Measurements from ENCODE around the gene FAM9A.

Gene FAM9A

DNA sequence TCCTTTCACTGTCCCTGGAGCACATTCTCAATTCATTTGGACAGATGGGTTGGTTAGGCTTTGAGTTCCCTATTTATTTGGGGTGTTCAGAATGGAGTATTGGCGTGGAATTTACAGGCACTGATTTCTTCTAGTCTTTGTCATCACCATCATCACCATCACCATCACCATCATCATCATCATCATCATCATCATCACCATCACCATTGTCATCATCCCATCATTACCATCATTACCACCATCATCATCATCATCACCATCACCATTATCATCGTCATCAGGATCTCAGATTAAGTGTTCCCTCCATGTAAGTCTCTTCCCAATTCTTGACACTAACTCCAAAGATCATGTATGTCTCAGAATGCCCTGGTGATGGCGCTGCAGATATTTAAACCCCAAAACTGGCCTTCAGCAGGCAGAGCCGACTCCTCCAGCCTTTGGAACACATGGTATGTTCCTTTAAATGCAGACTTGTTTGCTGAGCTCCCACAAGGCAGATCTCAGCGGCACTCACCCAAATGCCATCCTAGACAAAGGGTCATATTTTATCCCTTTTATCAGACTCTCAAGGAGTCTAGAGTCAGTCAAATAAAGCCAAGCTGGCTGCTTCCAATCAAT lies 19.8 kb upstream of the FAM9A start:
- no peaks in the 10 kb centered on the region for H3K36me3 ChIP-seq
- no peaks in the 10 kb centered on the region for H3K27me3 ChIP-seq
- no peaks in the 10 kb centered on the region for H3K4me1 ChIP-seq (ENCODE audit: control insufficient read depth in 1 of 2, insufficient read depth in 1 of 2, low read depth in 1 of 2, low read length in 1 of 2)
- H3K9me3 ChIP-seq: no peaks in the 10 kb centered on the region
- TF ChIP-seq, protein P1, sequence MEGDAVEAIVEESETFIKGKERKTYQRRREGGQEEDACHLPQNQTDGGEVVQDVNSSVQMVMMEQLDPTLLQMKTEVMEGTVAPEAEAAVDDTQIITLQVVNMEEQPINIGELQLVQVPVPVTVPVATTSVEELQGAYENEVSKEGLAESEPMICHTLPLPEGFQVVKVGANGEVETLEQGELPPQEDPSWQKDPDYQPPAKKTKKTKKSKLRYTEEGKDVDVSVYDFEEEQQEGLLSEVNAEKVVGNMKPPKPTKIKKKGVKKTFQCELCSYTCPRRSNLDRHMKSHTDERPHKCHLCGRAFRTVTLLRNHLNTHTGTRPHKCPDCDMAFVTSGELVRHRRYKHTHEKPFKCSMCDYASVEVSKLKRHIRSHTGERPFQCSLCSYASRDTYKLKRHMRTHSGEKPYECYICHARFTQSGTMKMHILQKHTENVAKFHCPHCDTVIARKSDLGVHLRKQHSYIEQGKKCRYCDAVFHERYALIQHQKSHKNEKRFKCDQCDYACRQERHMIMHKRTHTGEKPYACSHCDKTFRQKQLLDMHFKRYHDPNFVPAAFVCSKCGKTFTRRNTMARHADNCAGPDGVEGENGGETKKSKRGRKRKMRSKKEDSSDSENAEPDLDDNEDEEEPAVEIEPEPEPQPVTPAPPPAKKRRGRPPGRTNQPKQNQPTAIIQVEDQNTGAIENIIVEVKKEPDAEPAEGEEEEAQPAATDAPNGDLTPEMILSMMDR (IDR thresholded peaks at IDR 0.05): no peak
- H3K4me3 ChIP-seq (ENCODE audit: low read depth in 1 of 2, low read length in 1 of 2): no peak overlapping the region
- H3K27ac ChIP-seq: no peak overlapping the region

- Histone ChIP-seq H3K27ac (no peak overlapping the region), H3K36me3 (no peaks in the 10 kb centered on the region), H3K27me3 (no peaks in the 10 kb centered on the region), H3K4me1 (ENCODE audit: control insufficient read depth in 1 of 2, insufficient read depth in 1 of 2, low read depth in 1 of 2, low read length in 1 of 2) (no peaks in the 10 kb centered on the region), H3K9me3 (no peaks in the 10 kb centered on the region), H3K4me3 (ENCODE audit: low read depth in 1 of 2, low read length in 1 of 2) (no peak overlapping the region)
- TF ChIP-seq, protein P1 (IDR thresholded peaks at IDR 0.05): peak; percentile 47
These were observed 14.4 kb upstream of the FAM9A start for GRCh38 chrX:8815460-8816065.

DNA sequence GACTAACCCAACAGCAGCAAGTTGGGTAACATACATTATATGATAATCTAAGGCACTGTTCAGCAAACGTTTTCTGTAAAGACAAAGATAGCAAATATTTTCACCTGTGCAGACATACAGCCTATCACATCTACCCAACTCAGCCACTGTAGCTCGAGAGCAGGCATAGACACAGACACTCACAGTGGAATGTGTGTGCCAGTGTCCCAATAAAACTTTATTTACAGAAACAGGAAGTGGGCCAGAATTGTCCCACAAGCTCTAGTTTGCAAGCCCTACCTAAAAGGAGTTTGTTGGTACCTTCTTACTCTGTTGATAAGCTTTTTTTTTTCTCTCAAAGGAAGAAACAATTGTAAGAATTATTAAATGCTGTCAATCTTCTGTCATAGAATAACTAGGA lies 11.9 kb upstream of the FAM9A start:
- H3K9me3 ChIP-seq: no peaks in the 10 kb centered on the region
- no peak overlapping the region for H3K27ac ChIP-seq
- no peaks in the 10 kb centered on the region for H3K36me3 ChIP-seq
- H3K27me3 ChIP-seq: no peaks in the 10 kb centered on the region
- H3K4me3 ChIP-seq (ENCODE audit: low read depth in 1 of 2, low read length in 1 of 2): no peak overlapping the region
- TF ChIP-seq, protein P1 (IDR thresholded peaks at IDR 0.05): no peak
- H3K4me1 ChIP-seq (ENCODE audit: control insufficient read depth in 1 of 2, insufficient read depth in 1 of 2, low read depth in 1 of 2, low read length in 1 of 2): no peaks in the 10 kb centered on the region

GRCh38 chrX:8811611-8812010 lies 10.4 kb upstream of the FAM9A start:
- Histone ChIP-seq H3K36me3 (no peaks in the 10 kb centered on the region), H3K4me1 (ENCODE audit: control insufficient read depth in 1 of 2, insufficient read depth in 1 of 2, low read depth in 1 of 2, low read length in 1 of 2) (no peaks in the 10 kb centered on the region), H3K27me3 (no peaks in the 10 kb centered on the region), H3K4me3 (ENCODE audit: low read depth in 1 of 2, low read length in 1 of 2) (no peak overlapping the region), H3K27ac (no peak overlapping the region), H3K9me3 (no peaks in the 10 kb centered on the region)
- TF ChIP-seq, protein P1 (IDR thresholded peaks at IDR 0.05): no peak

DNA sequence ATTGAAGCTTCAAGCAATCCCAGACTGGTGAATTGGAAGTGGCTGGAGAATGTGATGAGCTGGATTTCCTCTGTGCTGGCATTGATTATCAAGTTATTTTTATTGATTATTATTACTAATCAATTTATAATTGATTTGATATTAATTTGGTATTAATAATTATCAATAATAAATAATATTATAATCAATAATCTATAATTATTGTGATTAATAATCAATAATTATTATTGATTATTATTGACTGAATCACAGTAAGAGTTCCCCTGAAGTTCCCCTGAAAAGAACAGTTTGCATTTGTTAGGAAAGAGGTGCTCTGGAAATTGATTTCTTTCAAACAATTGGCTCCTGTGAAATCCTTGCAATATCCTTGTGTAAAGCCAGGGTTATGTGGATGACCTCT lies 7.5 kb upstream of the FAM9A start:
- no peaks in the 10 kb centered on the region for H3K9me3 ChIP-seq
- no peaks in the 10 kb centered on the region for H3K36me3 ChIP-seq
- H3K4me1 ChIP-seq (ENCODE audit: control insufficient read depth in 1 of 2, insufficient read depth in 1 of 2, low read depth in 1 of 2, low read length in 1 of 2): no peaks in the 10 kb centered on the region
- TF ChIP-seq, protein P1 (IDR thresholded peaks at IDR 0.05): no peak
- no peaks in the 10 kb centered on the region for H3K27me3 ChIP-seq
- no peak overlapping the region for H3K27ac ChIP-seq
- no peak overlapping the region for H3K4me3 ChIP-seq (ENCODE audit: low read depth in 1 of 2, low read length in 1 of 2)

All from neutrophil (primary cell).